ENCODE measurements around the gene FANK1.

FANK1 gene

GRCh38 chr10:125984346-125984745 lies 88.0 kb downstream of the FANK1 start:
- in situ Hi-C loops (cut with MboI; ENCODE audit: low sequenced_read_pairs): loop anchor here (25.0 kb wide), 1 partner anchor 528 kb away; no protein-coding TSS in a partner anchor

- in situ Hi-C loops (cut with MboI; ENCODE audit: low sequenced_read_pairs): loop anchor here (25.0 kb wide), 1 partner anchor 527 kb away; no protein-coding TSS in a partner anchor
These were observed 88.6 kb downstream of the FANK1 start for GRCh38 chr10:125984865-125985495.

GRCh38 chr10:125985557-125986240 lies 89.3 kb downstream of the FANK1 start:
- in situ Hi-C loops (cut with MboI; ENCODE audit: low sequenced_read_pairs): loop anchor here (25.0 kb wide), 1 partner anchor 527 kb away; no protein-coding TSS in a partner anchor

- in situ Hi-C loops (cut with MboI; ENCODE audit: low sequenced_read_pairs): loop anchor here (25.0 kb wide), 1 partner anchor 523 kb away; no protein-coding TSS in a partner anchor
These were observed 93.4 kb downstream of the FANK1 start for GRCh38 chr10:125989791-125990190.

GRCh38 chr10:125990974-125991373 lies 94.6 kb downstream of the FANK1 start:
- in situ Hi-C loops (cut with MboI; ENCODE audit: low sequenced_read_pairs): loop anchor here (25.0 kb wide), 1 partner anchor 521 kb away; no protein-coding TSS in a partner anchor

GRCh38 chr10:125991392-125991791 lies 95.0 kb downstream of the FANK1 start:
- in situ Hi-C loops (cut with MboI; ENCODE audit: low sequenced_read_pairs): loop anchor here (25.0 kb wide), 1 partner anchor 521 kb away; no protein-coding TSS in a partner anchor

- in situ Hi-C loops (cut with MboI; ENCODE audit: low sequenced_read_pairs): loop anchor here (25.0 kb wide), 1 partner anchor 520 kb away; no protein-coding TSS in a partner anchor
These were observed 95.9 kb downstream of the FANK1 start for GRCh38 chr10:125992254-125992653.

GRCh38 chr10:125994601-125995000 lies 98.2 kb downstream of the FANK1 start:
- in situ Hi-C loops (cut with MboI; ENCODE audit: low sequenced_read_pairs): loop anchor here (25.0 kb wide), 1 partner anchor 518 kb away; no protein-coding TSS in a partner anchor

GRCh38 chr10:125995726-125996304 lies 99.5 kb downstream of the FANK1 start:
- in situ Hi-C loops (cut with MboI; ENCODE audit: low sequenced_read_pairs): loop anchor here (25.0 kb wide), 1 partner anchor 516 kb away; no protein-coding TSS in a partner anchor

GRCh38 chr10:125997586-125997985 lies 101.2 kb downstream of the FANK1 start:
- in situ Hi-C loops (cut with MboI; ENCODE audit: low sequenced_read_pairs): loop anchor here (25.0 kb wide), 1 partner anchor 515 kb away; no protein-coding TSS in a partner anchor

- in situ Hi-C loops (cut with MboI; ENCODE audit: low sequenced_read_pairs): loop anchor here (25.0 kb wide), 1 partner anchor 513 kb away; no protein-coding TSS in a partner anchor
These were observed 103.3 kb downstream of the FANK1 start for GRCh38 chr10:125999694-126000093.

GRCh38 chr10:126001576-126001975 lies 105.2 kb downstream of the FANK1 start:
- in situ Hi-C loops (cut with MboI; ENCODE audit: low sequenced_read_pairs): no loop called here

GRCh38 chr10:126004752-126005151 lies 108.4 kb downstream of the FANK1 start:
- in situ Hi-C loops (cut with MboI; ENCODE audit: low sequenced_read_pairs): no loop called here

- in situ Hi-C loops (cut with MboI; ENCODE audit: low sequenced_read_pairs): no loop called here
These were observed 109.9 kb downstream of the FANK1 start for GRCh38 chr10:126006264-126006663.

GRCh38 chr10:126006906-126007305 lies 110.5 kb downstream of the FANK1 start:
- in situ Hi-C loops (cut with MboI; ENCODE audit: low sequenced_read_pairs): no loop called here

- in situ Hi-C loops (cut with MboI; ENCODE audit: low sequenced_read_pairs): no loop called here
These were observed 113.3 kb downstream of the FANK1 start for GRCh38 chr10:126009650-126010049.

GRCh38 chr10:126011995-126012394 lies 115.6 kb downstream of the FANK1 start:
- in situ Hi-C loops (cut with MboI; ENCODE audit: low sequenced_read_pairs): no loop called here

- in situ Hi-C loops (cut with MboI; ENCODE audit: low sequenced_read_pairs): no loop called here
These were observed 116.1 kb downstream of the FANK1 start for GRCh38 chr10:126012485-126012884.

GRCh38 chr10:126013489-126014281 lies 117.3 kb downstream of the FANK1 start:
- in situ Hi-C loops (cut with MboI; ENCODE audit: low sequenced_read_pairs): no loop called here

GRCh38 chr10:126014309-126014708 lies 117.9 kb downstream of the FANK1 start:
- in situ Hi-C loops (cut with MboI; ENCODE audit: low sequenced_read_pairs): no loop called here

- in situ Hi-C loops (cut with MboI; ENCODE audit: low sequenced_read_pairs): no loop called here
These were observed 119.0 kb downstream of the FANK1 start for GRCh38 chr10:126015413-126015812.
